ENCODE measurements around the gene HOXA11.

The HOXA11 gene

DNA sequence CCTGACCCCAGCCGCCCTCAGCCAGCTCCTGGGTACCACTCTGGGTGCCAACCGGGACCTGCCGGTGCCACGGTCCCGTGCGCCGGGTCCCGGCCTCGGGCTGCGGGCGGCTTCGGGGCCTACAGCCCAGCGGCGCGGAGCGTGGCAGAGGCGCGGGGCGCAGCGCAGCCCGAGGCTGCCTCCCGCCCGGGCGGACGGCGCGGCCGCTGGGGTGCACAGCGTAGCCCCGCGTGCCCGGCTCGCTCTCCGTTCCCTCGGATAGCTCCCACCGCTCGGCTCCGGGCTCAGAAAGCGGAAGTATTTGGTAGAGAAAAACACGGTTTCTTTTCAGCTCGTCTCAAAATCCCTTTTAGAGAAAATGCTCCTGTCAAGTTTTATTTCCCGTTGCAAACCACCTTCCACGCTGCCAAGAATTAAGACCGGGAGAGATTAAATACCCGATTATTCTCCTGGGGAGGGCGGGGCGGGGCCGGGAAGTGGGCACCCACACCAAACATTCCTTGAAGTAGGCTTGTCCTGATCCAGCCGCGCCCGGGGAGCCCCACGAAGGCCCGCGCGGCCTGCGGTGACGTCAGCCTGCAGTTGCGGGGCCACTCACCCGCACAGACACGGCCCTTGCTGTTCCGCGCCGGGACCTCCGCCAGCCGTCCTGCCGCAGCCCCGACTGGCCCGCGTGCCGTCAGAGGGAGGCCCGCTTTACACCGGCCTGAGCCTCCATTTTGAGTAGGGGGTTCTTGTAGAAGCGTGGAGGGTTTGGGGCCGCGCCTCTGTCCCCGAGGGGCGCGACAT, 7.7 kb upstream of the HOXA11 start:
- no peak for DNase-seq (ENCODE audit: low spot score)

DNA sequence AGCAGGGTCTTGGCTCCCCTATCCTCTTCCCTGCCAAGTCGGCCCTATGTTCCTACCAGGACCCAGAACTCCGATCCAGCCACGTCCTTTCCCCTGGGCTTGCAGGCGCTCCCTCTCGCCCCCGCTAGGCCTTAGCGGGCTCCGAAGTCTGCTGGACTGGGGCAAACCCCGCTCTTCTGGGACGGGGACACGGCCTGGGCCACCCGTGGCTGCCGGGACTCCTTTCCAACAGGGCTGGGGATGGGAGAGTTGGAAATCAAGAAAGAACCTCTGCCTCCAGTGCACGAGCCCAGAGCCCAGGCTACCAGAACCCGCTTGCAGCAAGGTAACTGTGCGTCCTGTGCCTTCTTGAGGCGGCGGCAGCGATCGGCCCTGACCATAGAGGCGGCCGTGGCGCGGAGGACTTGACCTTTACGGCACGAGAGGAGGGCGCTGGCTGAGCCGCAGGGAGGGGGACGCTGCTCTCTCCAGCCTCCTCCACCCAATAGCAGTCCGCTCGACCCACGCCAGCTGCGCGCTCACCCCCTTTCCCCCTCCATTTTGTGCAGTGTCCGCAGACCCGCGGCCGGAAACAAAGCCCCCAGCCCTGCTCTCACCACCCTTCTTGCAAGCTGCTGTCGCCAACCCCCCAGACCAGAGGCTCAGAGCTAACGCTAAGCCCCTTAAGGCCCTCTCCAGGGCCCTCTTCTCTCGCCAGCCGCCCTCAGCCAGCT, 7.0 kb upstream of the HOXA11 start:
- no peak for DNase-seq (ENCODE audit: low spot score)

DNA sequence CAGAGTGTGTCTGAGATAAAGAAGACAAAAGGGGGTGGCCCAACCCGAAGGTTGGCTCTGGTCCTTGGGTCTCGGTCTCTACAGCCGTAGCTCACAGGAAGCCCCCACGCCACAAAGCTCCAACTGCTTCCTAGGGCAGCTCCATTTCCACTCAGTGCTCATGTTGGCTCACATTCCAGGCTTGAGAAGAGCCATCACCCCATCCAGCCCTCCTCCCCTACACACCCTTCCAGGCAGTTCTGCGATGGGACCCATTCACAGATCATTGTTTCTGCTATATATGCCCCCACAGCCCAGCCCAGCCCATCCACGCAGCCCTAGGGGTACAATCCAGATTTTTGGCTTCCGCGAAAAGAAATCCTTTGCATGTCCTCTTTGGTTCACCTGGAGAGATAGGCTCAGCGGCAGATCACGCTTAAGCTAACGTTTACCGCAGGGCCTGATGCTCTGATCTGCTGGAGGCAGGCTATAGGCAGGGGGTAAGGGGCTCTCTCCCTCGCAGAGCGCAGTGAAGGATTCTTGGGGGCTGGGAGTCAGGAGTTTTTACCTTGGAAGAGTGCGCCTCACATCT, 6.2 kb upstream of the HOXA11 start:
- no peak for DNase-seq (ENCODE audit: low spot score)

DNA sequence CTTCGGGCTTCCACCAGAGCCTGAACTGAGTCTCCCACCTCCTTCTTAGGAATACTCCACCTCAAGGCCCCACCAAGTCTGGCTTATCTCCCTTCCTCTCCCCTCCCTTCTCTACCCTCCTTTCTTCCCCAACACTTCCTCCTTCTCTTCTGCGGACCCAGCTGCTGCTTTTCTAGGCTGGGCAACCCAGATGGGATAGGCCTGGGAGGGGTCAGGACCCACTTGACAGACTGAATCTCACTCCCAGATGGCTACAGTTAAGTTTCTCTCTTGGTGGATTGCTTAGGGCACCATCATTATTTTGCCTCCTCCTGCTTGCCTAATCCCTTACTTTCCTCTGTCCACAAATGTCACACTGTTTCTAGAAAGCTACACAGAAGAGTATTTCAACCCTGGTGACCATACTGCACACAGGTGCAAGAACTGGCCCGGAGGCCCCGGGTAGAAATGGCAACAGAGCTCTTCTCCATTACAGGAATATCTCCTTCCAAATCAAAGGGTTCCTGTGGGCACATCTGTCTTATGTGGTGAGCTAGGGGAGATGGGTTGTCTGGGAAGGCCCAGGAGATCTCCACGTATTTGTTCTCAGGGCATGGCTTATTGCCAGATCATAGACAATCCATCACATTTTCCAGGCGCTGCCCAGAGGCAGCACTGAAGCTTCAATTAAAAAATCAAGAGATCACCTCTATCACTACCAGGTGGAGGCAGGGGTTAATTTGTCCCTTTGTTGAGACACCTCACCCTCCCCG, 5.1 kb upstream of the HOXA11 start:
- DNase-seq (ENCODE audit: low spot score) = no peak

DNA sequence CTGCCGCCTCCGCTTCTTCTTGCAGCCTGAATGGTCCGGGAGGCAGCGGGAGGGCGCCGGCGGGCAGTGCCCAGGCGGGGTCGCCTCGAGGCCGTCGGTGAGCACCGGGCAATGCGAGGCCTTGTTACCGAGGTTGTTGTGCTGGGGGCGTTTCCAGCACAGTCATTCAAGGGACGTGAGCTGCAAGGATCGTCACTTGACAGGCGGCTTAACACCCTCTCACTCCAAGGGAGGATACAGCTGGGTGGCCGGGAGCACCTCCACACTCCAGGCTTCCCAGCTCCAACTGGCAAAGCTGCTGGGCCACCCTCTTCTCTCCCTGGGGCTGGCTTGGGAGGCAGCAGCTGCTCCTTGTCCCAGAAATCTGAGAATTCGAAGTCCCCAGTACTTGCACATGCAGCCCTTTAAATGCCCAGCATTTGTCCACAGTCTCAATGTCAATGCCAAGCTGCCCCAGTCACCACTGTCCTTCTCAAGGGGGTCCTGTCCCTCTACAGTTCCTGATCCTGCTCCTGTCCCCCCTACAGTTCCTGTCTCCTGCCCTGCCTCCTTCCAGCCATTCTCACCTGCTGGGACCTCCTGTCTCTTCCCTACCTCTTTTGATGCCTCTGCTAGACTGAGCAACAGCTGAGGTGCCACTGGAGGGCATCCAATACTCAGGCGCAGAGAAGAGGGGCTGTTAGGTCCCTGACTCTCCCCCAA, 4.4 kb upstream of the HOXA11 start:
- no peak for DNase-seq (ENCODE audit: low spot score)

DNA sequence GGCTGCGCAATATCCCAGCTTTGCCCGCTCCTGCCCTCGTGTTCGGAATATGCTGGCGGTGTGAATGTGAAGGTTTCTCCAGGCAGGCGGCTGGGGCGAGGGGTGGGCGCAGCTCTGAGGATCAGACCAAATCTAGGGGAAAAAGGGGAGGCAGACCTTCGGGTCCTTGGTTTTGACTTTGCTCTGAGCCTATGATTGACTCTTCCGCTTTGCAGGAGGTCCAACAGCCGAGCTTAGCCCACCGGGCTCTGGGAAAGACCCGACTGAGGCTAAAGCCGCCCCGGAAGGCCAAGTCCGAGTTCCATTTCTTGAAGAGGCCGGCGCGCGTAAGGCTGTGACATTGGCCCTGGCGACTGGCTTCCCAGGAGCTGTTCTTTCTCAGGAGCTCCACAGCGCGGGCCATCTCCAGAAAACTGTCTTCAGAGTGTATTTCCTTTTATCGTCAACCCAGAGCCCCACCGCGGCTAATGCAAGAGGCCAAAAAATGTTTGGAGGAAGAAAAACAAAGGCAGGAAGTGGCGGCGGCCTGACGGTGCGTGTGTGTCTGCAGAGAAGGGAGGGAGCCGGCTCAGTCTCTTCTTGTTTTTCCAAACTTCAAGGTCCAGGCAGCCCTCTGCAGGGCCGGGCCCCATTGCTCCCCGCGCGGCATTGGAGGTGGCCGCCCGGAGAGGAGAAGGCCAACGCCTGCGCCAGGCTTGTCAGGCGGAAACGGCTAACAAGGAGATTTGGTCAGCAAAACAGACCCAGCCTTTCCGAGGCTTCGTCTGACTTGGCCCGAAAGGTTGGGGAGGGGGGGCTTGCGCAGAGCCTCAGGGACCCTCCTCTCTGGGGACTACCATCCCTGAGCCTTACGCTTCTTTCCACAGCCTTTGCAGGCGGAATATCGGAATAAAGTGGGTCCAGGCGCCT, 3.6 kb upstream of the HOXA11 start:
- DNase-seq (ENCODE audit: low spot score) = no peak

DNA sequence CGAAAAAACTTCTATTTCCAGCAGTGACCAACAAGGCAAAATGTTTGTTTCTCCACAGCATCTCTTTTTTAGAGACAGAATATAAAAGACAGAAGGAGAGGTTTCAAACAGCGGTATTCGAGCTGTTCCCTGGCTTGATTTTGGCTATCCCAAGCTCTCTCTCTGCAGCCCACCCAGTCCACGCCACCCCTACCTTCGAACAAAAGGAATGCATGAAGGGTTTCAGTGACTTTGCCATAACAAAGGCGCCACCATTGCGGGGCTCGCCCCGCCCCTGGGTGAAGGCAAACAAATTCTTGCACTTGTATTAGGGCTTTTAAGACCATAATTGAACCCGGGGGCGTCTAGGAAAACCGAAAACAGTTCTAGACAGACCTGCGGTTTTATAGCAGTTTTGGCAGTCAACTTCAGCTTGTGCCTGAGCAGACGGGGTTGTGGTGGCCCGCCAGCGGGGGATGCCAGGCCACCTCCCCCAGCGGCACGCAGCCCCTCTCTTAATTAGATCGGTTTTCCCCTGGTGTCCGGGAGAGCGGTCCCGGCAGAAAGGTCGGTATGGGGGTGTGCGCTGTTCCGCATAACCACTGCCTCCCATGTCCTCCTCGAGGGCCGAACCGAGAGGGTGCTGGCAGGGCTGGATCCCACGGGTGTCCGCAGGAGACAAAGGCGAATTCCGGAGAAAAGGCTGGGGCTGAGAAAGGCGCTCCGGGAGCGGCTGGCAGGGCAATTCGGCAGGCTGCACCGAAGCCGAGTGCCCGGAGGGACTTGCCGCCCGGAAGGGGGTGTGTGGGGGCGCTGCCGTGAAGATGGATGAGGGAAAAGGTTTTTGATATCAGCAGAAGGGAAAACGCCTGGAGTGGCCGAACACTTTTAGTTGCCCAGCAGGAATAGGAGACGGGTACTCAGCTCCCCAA, 2.7 kb upstream of the HOXA11 start:
- DNase-seq (ENCODE audit: low spot score) = no peak

DNA sequence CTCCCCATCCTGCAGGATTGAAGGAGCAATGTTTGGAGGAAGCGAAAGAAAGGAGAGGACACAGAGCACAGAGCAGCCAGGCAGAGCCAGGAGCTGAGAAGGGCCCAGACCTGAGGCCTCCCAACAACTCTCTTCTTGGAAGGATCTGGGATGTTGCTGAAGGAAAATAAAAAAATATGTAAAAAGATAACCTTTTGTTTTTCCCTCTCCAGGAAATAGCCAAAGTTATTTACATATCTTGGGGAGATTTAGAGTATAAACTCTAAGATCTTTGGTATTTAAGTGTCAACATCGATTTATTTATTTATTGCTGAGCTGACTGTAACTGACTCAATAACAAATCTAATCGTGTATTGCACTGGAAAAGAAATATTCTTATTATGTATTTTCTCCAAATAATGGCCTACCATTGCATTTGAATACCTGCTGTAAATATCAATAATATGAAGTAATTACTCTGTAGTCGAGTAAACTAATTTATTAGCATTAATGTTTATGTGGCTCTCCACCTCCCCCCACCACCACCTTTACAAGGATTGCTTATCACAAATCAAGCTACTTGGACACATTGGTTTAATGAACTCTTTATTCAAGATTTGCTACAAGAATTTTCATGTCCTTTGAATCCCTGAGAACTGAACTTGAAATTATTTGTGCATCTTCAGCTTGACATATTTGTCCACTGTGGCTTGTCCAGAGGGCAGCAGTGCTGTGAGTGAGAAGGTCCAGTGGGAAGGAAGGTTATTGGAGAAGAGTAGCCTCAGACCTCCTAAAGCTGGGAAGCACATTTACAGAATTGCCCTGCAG, 1.8 kb upstream of the HOXA11 start:
- DNase-seq (ENCODE audit: low spot score) = no peak

DNA sequence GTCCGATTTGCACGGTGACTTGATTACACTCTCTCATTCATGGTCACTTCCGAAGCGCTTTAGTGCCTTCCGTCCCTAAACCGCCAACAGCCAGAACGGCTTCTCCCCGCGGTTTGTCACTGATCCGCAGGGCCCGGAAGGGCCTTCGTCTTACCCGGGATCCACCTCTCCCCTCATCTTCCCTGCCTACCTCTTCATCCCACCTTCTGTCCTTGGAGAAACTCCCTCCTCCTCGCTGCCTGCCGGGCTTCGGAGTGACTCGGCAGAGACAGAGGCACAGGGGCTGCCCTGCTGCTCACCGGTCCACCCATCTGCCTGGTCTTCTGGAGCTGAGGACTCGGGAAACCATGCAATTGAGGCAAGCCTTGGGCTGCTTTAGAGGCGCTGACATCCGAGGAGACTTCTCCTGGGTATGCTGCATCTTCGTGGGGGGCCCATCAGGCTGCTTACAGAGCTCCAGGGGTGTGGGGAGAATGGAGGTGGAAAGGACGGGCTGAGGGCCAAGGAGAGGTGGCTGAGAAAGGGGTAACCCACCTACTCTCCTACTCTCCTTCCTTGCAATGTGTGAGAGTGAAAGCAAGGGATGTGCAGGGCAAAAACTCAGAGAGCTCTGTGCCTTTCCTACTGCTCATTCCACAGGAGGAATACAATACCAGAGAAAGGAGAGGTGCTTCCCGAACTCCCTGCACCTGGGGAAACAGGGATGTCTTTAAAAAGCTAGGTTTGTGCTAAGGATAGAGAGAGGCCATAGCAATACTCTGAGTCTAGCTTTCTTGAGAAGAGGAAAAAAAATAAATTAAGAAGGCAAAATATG, 1.0 kb upstream of the HOXA11 start:
- no peak for DNase-seq (ENCODE audit: low spot score)

DNA sequence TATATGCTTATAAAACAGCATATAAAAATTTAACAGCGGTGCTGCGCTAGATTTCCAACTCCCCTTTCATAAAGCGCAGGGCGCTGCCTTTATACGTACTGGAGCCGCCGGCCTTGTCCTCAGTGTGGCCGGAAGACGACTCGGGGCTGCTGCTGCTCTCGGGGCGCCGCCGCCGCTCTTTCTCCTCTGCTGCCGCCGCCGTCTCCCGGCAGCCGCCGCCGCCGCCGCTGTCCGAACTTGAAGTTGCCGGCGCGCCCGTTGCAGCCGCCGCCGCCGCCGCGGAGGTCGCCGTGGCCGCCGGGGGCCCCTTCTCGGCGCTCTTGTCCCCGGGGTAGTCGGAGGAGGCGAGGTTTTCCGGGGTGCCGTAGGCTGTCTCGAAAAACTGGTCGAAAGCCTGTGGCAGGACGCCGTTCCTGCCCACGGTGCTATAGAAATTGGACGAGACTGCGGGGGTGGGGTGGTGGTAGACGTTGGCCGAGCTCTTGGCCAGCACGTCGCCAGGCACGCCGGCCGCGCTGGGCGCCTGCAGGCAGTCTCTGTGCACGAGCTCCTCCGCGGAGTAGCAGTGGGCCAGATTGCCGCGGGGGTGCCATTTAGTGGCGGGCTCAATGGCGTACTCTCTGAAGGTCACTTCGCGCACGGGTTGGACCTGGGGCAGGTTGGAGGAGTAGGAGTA, 557 bp downstream of the HOXA11 start:
- DNase-seq (ENCODE audit: low spot score) = no peak

DNA sequence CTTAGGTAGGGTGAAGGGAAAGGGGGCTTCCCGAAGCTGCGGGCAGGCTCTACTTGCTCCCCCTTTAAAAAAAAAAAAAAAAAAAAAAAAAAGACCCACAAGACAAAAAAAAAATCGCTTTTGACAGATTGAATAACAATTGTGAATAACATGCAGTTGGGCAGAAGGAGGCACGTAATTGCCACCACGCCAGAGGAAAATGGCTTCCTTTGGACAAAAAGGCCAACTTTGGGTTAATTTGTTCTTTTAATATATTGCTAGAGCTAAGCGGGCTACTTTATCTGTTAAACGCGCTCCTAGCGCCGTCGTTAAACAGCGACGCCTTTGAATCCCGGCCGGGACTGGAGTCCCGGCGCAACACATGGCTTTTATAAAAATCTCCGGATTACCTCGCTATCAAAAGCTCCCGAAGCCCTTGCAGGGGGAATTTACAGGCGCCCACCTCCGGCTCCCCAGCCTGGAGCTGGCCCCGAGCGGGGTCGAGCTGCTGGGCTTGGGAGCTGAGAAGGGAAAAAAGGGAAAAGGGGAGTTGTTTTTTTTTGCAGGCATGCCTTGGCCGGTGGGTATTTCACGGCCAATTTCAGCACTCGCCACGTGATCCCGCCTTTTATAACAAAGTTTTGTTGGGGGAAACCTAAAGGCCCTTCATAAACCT, 1.2 kb downstream of the HOXA11 start:
- DNase-seq (ENCODE audit: low spot score) = no peak

DNA sequence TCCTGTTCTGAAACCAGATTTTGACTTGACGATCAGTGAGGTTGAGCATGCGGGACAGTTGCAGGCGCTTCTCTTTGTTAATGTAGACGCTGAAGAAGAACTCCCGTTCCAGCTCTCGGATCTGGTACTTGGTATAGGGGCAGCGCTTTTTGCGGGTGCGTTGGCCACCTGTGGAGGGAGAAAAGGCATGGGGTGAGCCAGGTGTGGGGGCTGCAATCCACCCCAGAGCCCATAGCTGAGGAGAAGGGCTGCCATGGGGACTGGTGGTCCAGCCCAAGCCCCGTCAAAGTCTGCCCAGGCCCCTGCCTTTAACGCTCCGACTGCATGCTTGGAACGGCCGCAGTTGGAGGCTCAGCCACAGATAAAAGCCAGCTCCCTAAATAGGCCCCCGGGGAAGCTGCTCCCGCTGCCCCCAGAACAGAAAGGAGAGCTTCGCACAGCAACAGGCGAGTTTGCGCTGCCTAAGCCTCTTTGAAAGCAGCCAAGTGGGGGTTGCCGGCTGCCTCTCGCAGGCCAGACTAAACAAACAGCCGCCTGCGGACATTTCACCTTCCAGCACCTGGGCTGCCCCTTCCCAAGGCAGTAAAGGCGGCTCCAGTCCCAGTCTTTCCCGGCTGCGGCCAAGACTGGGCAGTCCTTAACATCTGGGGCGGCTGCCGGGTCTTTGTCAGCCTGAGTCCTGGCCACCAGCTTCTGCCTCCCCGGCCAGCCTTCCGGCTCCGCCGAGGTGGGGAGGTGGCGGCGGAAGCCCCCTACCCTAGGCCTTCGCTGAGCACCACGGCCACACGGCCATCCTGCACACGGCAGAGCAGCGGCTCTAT, 2.0 kb downstream of the HOXA11 start:
- DNase-seq (ENCODE audit: low spot score) = no peak

DNA sequence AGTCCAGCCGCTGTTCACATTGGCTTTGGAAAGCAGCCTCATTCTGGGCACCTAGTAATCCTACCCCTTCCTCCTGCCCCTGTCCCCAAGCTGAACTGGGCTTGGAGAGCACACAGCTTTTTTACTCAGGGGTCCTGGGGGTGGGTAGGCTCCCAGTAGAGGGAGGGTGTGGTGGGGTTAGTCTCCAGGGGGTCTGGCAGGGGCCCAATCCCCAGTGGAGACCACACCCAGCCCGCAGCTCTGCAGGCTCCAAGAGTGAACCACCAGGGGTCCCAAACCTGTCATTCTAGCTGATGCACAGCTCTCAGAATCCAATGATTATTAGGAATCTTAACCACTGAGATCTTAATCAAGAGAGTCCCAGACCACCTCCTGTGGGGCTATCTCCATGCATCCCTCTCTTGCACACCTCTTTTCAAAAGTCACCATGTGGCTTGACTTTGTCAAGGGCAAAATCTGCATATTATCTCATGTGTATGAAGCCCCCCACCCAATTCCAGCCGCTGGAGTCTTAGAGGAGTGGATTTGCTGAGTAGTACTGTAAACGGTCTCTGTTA, 2.7 kb downstream of the HOXA11 start:
- DNase-seq (ENCODE audit: low spot score) = no peak

DNA sequence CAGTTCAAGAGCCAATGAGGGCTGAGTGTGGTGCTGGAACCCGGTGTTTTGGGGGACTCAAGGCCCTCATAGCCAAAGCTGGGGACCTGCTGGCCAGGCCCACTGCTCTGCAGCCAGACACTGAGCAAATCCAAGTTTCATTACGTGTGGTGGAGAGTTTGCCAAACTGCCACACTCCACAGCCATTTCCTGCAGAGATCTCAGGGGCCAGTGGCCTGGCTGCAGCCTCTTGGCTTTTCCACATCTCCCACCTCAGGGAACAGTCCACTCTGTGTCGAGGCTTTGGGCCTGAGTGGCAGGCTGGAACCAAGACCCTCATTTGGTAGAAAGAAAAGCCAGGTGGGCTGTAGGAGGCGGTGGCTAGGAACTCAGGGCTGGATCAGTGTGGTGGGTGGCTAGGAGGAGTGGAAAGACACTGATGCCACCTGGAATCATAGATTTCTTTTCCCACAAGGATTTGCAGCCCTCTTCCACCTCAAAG, 3.2 kb downstream of the HOXA11 start:
- no peak for DNase-seq (ENCODE audit: low spot score)
